Body of pancreas (tissue), 4 donors: ENCODE data around the gene CYB561A3. TPM values are rescaled to one million over a fixed set of nuclear protein-coding genes. Genes with fewer than 3 reads are reported as not detected.

Experiments
- ATAC-seq: fragments of 150-250 bp; one replicate; pipeline ENCODE4 v1.9.1; 2016
- DNase-seq, 4 donors: peaks; one replicate each; pipeline ENCODE4 v3.0.0-alpha.2; 2019
- H3K27ac ChIP-seq, 4 donors: fragments of 200-600 bp; sonication (generic); 1 replicate in 3 of 4; 2 replicates in 1 of 4; pipeline versions ENCODE4 v1.5.1 to v1.6.1; 2016 to 2019; ENCODE audit warnings: mild to moderate bottlenecking in 1 of 4, mixed read lengths in 1 of 4, moderate library complexity in 1 of 4
- H3K27me3 ChIP-seq, 2 donors: fragments of 200-600 bp; sonication (generic); one replicate each; pipeline ENCODE4 v1.6.0; 2016; ENCODE audit warnings: mild to moderate bottlenecking in 1 of 2
- H3K36me3 ChIP-seq, 2 donors: fragments of 200-600 bp; sonication (generic); replicated peaks in 1 of 2; 2 replicates each; pipeline ENCODE4 v1.5.1; 2016; ENCODE audit warnings: low read depth in 2 of 2; ENCODE audit not compliant: insufficient read depth in 1 of 2
- H3K4me1 ChIP-seq: fragments of 200-600 bp; sonication (generic); one replicate; pipeline ENCODE4 v1.6.0; 2016
- H3K4me3 ChIP-seq, 2 donors: fragments of 200-600 bp; sonication (generic); 1 replicate in 1 of 2; 2 replicates in 1 of 2; pipeline ENCODE4 v1.5.1; 2016 to 2019
- H3K9me3 ChIP-seq, 3 donors: fragments of 200-600 bp; sonication (generic); 1 replicate in 2 of 3; 2 replicates in 1 of 3; pipeline ENCODE4 v1.5.1; 2016
- CTCF ChIP-seq, 7 experiments: fragments of 450-650 bp in 4 of 7; fragments of 200-600 bp in 3 of 7; sonication (generic) in 3 of 7; IDR thresholded peaks; one replicate each; pipeline ENCODE4 v1.5.1; 2016 to 2019; ENCODE audit warnings: antibody characterized with exemption in 7 of 7
- POLR2A ChIP-seq, 3 donors: fragments of 450-650 bp; IDR thresholded peaks; one replicate each; pipeline ENCODE4 v1.6.1; 2016; ENCODE audit warnings: antibody characterized with exemption in 3 of 3, mild to moderate bottlenecking in 2 of 3
- WGBS, 2 donors: methylation state at CpG; one replicate each; pipeline ENCODE4 v1.1.5; 2017; 5-methylcytosine and 5-hydroxymethylcytosine counted together
- intact Hi-C: fragments of 100-400 bp; cut with DNase I; formaldehyde crosslinking; loops from one replicate; pipeline ENCODE4 v1.15.1; 2023
- total RNA-seq, 2 donors: library from RNA; depleted of rRNA; stranded (reverse); fragments of >200 nt; gene quantifications; one replicate each; pipeline ENCODE4 v1.1.0, GENCODE V29; 2016

The CYB561A3 gene
- total RNA-seq, 2 donors from 2014 or later, result 26.5 to 31.3 TPM

- no peak overlapping the region for H3K27ac ChIP-seq
- intact Hi-C loops, result no loop called here
- no peaks in the 10 kb centered on the region for H3K4me1 ChIP-seq
- TF ChIP-seq CTCF (IDR thresholded peaks at IDR 0.05), result no peak
- TF ChIP-seq POLR2A (IDR thresholded peaks at IDR 0.05), result no peak
- H3K36me3 ChIP-seq, result peaks cover 4 to 17% of the 10 kb centered on the region in 2 donors
- WGBS, 2 donors, result 54% methylated on average over 6 to 11 of the region's 11 CpGs
- peak; percentile 25 for ATAC-seq
- H3K4me3 ChIP-seq, result no peak overlapping the region
- peak in 1 of 4 donors; percentile 47 for DNase-seq
- H3K27me3 ChIP-seq, result no peaks in the 10 kb centered on the region
- no peaks in the 10 kb centered on the region for H3K9me3 ChIP-seq
These were observed 13.7 kb downstream of the CYB561A3 start for GRCh38 chr11:61347916-61348461.

DNA sequence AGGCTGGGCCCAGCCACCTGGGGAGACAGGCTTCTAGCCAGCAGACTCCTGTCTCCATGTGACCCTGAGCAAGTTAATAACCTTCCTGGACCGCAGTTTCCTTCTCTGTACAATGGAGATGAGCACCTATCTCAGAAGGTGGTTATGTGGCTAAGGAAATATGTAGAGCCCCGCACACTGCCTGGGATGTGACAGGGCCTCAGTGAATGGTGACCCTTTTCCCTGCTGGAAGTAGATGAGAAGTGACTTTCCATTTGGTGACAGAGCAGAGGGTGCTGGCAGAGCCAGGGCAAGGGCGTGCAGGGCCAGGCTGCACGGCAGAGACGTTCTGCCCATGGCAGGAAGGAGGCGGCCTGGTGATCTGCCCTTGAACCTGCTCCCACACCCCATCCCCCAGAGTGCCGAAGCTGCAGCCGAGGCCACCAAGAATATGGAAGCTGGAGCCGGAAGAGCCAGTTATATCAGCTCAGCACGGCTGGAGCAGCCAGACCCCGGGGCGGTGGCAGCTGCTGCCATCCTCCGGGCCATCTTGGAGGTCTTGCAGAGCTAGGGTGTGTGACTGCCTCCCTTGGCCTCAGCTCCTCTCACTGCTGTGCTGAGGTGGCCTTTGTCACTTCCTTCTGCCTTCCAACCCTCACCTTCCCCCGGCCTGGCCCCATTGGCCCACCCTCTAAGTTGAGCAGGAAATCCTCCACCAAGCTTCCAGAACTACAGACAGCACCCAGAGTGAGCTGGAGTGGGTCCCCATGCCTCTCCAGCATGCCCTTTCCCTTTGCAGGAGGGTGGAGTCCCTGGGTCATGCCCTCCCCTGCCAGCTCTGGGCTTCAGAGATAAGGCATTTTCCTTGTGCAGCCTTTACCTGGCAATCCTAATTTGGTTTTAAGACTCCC, 15.5 kb downstream of the CYB561A3 start:
- no peak for ATAC-seq
- TF ChIP-seq CTCF (IDR thresholded peaks at IDR 0.05) (no peak), POLR2A (IDR thresholded peaks at IDR 0.05) (no peak)
- WGBS, 2 donors, result 63 to 77% methylated on average over 2 to 14 of the region's 14 CpGs
- Histone ChIP-seq H3K9me3 (no peaks in the 10 kb centered on the region), H3K27ac (no peak overlapping the region), H3K27me3 (no peaks in the 10 kb centered on the region), H3K36me3 (peaks cover 0 to 13% of the 10 kb centered on the region in 2 donors), H3K4me3 (no peak overlapping the region), H3K4me1 (no peaks in the 10 kb centered on the region)
- intact Hi-C loops, result no loop called here
- no peak for DNase-seq

DNA sequence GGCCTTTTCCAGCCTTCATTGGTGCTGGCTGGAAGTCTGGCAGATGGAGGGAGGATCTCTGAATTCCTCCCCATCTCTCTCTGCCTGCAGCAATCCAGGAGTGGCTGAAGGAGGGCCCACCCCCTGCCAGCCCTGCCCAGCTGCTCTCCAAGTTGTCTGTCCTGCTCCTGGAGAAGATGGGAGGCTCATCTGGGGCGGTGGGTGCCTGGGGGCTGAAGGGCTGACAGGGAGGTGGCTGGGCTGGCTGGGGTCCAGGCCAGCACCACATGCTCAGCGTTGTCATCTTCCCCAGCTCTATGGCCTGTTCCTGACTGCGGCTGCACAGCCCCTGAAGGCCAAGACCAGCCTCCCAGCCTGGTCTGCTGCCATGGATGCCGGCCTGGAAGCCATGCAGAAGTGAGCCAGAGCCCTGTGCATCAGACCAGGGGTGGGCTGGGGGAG, 16.5 kb downstream of the CYB561A3 start:
- TF ChIP-seq CTCF (IDR thresholded peaks at IDR 0.05) (no peak), POLR2A (IDR thresholded peaks at IDR 0.05) (no peak)
- Histone ChIP-seq H3K27ac (no peak overlapping the region), H3K4me1 (no peaks in the 10 kb centered on the region), H3K27me3 (no peaks in the 10 kb centered on the region), H3K4me3 (no peak overlapping the region), H3K36me3 (peaks cover 0 to 8% of the 10 kb centered on the region in 2 donors), H3K9me3 (no peaks in the 10 kb centered on the region)
- no peak for DNase-seq
- 64% methylated on average over 4 of the region's 4 CpGs; no CpG with 5 or more reads in 1 of the 2 donors for WGBS, 2 donors
- ATAC-seq, result no peak
- intact Hi-C loops, result no loop called here

GRCh38 chr11:61343792-61344745, 17.6 kb downstream of the CYB561A3 start:
- ATAC-seq (no peak), DNase-seq (no peak)
- Histone ChIP-seq H3K27ac (no peak overlapping the region), H3K9me3 (no peaks in the 10 kb centered on the region), H3K36me3 (peaks cover 0 to 2% of the 10 kb centered on the region in 2 donors), H3K4me1 (no peaks in the 10 kb centered on the region), H3K4me3 (no peak overlapping the region), H3K27me3 (no peaks in the 10 kb centered on the region)
- TF ChIP-seq CTCF (IDR thresholded peaks at IDR 0.05), result no peak
- TF ChIP-seq POLR2A (IDR thresholded peaks at IDR 0.05), result no peak
- 91 to 94% methylated on average over 27 to 29 of the region's 29 CpGs for WGBS, 2 donors
- intact Hi-C loops, result loop anchor here (5.0 kb wide), 1 partner anchor 38 kb away; no protein-coding TSS in a partner anchor
